Medulla oblongata (tissue), 1 donor: ENCODE data around the gene CSF1.
"Not testable (repeated sequence)": the region's sequence is repeated elsewhere in the genome, so short reads cannot be mapped to it uniquely, and the experiment has no call there.

Experiments used
- DNase-seq: peaks from one replicate; pipeline ENCODE4 v3.0.0-alpha.2; 2015; ENCODE audit errors: extremely low spot score

CSF1 gene

GRCh38 chr1:109937738-109938137, 27.1 kb downstream of the CSF1 start:
- no peak for DNase-seq

GRCh38 chr1:109938556-109938955, 27.9 kb downstream of the CSF1 start:
- DNase-seq, result no peak

GRCh38 chr1:109942434-109942833, 31.8 kb downstream of the CSF1 start:
- no peak for DNase-seq

GRCh38 chr1:109944541-109944940, 33.9 kb downstream of the CSF1 start:
- DNase-seq, result no peak

GRCh38 chr1:109946511-109946910, 35.9 kb downstream of the CSF1 start:
- DNase-seq, result no peak

GRCh38 chr1:109947582-109948284, 37.1 kb downstream of the CSF1 start:
- DNase-seq, result no peak

GRCh38 chr1:109948285-109948630, 37.6 kb downstream of the CSF1 start:
- DNase-seq, result no peak

DNA sequence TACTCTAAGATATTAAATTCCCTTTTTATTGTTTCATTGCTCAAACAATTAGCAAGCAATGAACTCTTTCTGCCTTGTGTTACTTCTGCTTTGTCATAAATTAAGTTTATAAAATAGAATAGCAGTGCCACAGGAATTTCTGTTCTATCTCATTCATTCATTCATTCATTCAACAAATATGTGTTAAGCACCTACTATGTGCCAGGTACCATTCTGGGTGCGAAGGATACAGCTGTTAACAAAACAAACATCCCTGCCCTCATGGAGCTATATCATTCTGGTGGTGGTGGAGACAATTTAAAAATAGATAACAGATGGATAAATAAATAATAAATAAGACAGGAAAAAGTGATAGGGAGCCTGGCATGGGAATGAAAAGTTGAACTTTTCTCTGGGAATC, 39.4 kb downstream of the CSF1 start:
- no peak for DNase-seq

DNA sequence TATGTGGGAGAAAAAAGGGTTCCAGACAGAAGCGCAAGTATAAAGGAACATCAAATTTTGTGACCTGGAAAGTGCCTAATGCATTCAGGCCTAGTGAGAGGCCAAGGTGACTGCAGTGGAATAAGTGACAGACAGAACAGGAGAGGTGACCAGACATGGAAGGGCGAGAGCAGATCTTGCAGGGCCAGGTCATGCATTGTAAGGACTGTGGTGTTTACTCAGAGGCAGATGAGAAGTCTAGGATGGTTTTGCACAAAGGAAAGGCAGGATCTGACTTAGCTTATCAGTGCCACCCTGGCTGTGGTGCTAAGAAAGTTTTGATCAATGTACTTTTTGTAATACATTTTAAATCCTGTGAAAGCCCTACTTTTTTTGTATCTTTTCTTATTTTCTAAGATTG, 39.9 kb downstream of the CSF1 start:
- DNase-seq, result no peak

- DNase-seq, result not testable (repeated sequence)
Measured at GRCh38 chr1:109951501-109951900, 40.9 kb downstream of the CSF1 start.

DNA sequence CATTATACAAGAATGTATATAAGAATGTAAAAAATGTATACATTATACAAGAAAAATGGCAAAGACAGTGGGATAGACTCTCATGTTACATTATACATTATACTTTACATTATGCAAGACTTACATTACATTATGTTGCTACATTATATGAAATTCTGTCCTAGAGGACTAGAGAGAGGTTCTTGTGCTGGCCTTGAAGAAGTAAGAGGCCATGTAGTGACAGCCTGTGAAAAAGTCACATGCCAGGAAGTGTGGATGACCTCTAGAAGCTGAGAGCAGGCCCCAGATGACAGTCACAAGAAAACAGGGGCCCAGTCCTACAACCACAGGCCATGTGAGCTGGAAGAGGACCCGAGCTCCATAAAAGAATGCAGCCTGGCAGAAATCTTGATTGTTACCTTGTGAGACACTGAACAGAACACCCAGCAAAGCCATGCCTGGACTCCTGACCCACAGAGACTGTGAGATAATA, 43.4 kb downstream of the CSF1 start:
- DNase-seq, result no peak

DNA sequence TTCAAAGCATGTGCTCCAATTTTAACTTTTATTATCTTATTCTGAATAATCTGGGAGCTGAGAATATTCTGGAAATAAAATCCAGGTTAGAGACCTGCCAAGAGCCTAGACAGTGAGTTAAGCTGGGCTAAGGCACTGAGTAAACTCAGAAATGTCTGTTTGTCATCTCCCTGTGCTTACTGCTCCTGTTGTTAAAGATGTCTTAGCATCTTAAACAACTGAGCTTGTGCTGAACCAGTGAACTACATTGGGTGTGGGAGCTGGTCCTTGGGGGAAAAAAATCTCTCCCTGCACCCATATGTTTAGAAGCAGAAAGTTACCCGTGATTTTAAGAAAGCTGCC, 49.0 kb downstream of the CSF1 start:
- DNase-seq, result no peak

DNA sequence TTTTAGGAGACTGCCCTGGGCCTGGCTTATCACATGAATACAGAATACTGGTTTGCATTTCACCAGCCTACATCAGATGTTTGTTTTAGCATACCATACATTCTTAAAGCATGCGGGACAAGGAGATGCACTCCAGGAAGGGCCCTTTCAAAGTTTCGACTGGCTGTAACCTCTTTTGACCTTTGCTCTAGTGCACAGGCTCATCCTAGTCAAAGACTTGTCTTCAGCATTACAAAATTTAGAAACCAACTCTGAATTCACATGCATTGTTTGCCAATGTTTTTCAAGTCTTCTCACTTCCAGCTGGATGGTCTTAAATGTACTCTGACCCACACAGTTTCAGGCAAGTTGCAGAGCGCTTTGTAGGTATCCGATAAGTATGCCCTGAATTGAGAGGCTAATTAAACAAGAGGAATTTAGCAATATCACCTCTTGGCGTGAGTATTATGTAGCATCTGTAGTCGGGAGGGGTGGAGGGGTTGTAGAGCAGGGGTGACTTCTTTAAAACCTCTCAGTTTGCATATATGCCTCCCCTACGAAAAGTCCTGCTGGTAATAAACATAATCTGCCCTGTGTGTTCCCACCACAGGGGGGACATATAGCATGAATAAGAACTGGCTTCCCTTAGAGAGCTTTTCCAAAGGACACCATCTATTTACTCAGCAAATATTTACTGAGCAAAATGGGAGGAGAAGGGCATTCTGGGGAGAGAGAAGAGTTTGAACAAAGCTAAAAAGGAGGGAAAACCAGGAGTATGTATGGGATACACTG, 49.5 kb downstream of the CSF1 start:
- DNase-seq, result no peak

DNA sequence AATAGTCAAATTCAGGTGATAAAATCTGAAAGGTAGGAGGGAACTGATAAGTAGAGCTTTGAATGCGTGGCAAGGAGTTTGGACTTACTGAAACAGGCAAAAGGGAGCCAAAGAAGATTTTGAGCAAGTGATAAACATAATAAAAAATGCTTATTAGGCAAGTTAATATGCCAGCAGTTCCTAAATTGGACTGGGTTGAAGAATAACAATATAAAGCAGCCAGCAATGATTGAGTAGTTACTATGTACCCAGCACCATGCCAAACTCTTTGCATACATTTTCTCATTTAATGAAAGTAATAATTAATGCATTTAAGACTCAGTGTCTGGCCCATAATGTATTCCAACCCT, 50.1 kb downstream of the CSF1 start:
- no peak for DNase-seq

DNA sequence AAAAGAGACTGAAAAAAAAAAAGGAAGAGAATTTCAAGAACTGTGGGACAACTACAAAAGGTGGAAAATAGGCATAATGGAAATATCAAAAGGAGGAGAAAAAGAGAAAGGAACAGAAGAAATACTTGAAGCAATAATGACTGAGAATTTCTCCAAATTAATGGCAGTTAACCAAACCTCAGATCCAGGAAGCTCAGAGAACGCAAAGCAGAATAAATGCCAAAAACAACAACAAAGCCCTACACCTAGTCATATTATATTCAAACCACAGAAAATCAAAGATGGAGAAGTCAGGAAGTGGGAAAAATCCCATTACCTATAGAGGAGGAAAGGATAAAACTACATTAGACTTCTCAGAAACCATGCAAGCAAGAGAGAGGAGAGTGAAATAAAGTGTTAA, 53.2 kb downstream of the CSF1 start:
- no peak for DNase-seq

- no peak for DNase-seq
Measured at GRCh38 chr1:109969146-109969829, 58.6 kb downstream of the CSF1 start.

DNA sequence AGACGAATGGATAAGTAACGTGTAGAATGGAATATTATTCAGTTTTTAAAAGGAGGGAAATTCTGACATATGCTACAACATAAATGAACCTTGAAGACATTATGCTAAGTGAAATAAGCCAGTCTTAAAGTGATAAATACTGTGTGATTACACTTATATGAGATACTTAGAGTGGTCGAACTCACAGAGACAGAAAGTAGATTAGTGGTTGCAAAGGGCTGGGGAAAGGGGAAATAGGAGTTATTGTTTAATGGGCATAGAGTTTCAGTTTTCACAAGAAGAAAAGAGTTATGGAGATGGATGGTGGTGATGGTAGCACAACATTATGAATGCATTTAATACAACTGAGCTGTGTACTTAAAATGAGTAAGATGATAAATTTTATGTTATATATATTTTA, 59.3 kb downstream of the CSF1 start:
- DNase-seq, result no peak

GRCh38 chr1:109971559-109971958, 60.9 kb downstream of the CSF1 start:
- no peak for DNase-seq

DNA sequence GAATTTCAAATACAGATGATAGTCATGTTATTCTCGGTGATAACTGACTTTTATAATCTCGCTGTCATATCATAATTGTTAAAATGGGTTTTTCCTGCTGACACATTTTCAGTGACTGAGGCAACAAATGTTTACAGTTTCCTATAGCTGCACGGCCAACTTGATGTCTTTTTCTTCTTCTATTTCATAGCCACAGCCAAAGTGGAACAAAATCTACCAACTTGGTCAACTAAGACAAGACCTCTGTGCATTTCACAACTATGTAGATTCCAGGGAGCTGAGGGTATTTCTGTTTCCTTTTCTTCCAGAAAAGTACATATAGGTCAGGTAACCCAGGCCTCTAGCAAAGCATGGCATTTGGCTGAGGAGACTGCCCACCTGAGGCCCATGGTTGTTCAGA, 63.5 kb downstream of the CSF1 start:
- DNase-seq, result no peak

GRCh38 chr1:109975718-109976117, 65.1 kb downstream of the CSF1 start:
- no peak for DNase-seq

DNA sequence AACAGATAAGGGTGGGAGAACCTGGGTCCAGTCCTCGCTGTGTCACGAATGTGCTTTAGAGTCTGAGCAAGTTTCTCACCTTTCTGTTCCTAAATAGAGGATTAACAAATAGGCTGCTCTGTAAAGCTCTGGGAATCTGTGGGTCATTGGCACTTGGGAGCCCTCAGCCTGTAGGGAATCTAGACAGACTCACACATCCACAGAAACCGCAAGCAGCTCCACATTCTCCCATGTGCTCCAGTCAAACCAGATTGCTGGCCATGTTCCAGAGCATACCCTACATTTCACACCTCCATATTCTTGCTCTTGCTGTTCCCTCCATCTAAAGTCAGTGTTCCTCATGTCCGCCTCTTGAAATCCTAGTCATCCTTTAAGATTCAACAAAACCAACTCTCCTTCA, 66.1 kb downstream of the CSF1 start:
- no peak for DNase-seq

GRCh38 chr1:109977225-109977624, 66.6 kb downstream of the CSF1 start:
- no peak for DNase-seq
